ENCODE data around the gene ATPAF1.
A peak's percentile ranks its signal among the peaks of the same experiment; 100 is the strongest.
"Not testable (repeated sequence)": the region's sequence is repeated elsewhere in the genome, so short reads cannot be mapped to it uniquely, and the experiment has no call there.

ATPAF1 gene, protein sequence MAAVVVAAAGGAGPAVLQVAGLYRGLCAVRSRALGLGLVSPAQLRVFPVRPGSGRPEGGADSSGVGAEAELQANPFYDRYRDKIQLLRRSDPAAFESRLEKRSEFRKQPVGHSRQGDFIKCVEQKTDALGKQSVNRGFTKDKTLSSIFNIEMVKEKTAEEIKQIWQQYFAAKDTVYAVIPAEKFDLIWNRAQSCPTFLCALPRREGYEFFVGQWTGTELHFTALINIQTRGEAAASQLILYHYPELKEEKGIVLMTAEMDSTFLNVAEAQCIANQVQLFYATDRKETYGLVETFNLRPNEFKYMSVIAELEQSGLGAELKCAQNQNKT

DNA sequence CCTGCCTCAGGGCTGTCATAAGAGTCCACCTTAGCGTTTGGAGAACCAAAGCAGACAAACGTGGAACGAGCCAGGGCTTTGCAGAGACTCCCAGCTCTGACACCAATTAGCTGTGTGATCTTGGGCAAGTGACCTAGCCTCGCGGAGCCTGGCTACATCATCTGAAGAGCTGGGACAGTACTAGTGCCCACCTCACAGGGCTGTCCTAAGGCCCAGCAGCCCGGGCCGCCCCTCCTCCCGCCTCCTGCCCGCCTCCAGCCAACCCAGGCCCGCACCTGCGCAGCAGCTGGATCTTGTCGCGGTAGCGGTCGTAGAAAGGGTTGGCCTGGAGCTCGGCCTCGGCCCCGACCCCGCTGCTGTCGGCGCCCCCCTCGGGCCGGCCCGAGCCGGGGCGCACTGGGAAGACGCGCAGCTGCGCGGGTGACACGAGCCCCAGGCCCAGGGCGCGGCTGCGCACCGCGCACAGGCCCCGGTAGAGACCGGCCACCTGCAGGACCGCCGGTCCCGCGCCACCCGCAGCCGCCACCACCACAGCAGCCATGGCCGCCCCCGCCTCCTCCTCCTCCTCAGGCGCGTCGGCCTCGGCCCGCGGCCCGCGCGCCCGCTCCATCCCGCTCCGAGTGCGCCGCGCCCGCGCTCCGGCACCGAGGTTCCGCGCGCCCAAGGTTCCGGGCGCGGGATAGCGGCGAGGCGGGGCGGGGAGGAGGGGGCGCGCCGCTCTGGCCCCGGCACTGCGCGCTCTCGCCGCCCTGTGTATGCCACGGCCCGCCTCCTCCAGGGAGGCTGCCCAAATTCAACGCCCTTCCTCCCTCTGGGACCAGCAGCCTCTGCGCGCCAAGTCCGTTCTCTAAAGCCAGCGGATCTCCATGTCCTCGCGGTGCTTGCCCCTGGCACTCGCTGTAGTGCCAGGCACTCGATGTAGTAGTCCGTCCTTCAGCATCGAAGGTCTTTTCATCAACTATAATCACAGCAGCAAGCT lies at the start of gene ATPAF1:
Gene ATPAF1, minus strand, starts transcription at position 583 of the 979 bp plus-strand sequence. Its CDS starts 42 bp downstream, at position 541.
- peak; percentile 59 for DNase-seq (ENCODE audit: low spot score)

DNA sequence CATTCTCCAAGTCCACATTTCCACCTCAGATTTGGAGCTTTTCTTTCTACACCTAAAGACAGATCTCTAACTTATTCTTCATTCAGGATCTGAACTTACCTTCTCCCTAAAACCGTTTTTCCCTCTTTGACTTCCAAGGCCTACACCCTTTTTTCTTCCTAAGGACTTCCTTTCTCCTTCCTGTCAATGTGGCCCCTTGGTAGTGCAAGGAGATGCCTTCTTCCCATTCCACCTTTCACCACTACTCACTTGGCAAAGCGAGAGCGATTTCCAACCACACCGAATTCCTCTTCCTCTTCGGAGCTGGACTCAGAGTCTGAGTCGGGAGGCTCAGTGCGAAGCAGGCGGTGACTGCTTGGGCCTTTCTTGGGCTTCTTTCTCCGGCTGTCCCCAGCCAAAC lies 49.5 kb upstream of the ATPAF1 start:
- DNase-seq (ENCODE audit: low spot score) = no peak

DNA sequence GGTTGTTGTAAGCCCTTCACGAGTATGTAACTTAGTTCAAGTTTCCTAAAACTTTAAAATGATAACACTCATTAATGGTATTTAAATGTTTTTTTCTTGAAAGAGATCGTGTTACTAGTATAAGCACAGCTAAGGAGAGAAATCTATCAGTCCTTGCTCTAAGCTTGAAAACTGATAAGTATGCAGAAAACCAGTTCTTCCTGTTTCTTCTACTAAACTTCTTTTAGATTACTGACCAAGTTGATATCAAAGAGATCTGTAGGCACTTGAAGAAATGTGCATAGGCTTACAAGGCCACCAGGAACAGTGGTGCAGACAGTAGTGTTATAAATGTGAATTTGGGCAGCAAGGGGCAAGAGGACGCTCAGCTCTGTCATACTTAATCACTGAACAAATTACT lies 46.8 kb upstream of the ATPAF1 start:
- DNase-seq (ENCODE audit: low spot score) = no peak

DNA sequence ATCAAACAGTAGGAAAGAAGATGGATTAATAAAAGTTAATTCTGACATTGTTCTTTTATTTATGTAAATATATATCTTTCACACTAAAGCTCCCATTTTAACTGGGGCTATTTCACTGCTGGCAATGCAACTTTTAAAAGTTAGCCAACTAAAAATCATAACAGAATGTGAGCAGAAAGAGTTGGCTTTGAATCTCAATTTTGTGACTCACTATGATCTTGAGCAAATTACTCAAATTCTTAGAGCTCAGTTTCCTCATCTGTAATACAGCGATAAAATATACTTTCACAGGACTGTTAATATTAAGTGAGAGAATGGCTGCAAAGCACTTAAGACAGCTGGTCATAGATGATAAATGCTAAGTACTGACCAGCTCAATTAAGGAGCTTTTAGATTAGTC lies 40.0 kb upstream of the ATPAF1 start:
- no peak for DNase-seq (ENCODE audit: low spot score)

DNA sequence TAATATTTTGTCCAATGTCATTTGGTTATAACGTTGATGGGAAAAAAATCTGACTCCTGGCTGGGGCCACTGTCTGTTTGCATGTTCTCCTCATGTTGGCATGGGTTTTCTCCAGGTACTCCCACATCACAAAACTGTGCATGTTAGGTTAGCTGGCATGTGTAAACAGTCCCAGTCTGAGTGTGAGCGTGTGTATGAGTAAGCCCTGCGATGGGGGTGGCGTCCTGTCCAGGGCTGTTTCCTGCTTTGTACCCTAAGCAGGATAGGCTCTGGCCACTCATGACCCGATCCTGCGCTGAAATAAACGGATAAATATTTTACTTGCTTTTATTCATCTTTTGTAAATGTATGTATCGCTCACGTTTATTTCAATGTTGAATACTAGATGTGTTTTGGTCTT lies 37.2 kb upstream of the ATPAF1 start:
- no peak for DNase-seq (ENCODE audit: low spot score)

DNA sequence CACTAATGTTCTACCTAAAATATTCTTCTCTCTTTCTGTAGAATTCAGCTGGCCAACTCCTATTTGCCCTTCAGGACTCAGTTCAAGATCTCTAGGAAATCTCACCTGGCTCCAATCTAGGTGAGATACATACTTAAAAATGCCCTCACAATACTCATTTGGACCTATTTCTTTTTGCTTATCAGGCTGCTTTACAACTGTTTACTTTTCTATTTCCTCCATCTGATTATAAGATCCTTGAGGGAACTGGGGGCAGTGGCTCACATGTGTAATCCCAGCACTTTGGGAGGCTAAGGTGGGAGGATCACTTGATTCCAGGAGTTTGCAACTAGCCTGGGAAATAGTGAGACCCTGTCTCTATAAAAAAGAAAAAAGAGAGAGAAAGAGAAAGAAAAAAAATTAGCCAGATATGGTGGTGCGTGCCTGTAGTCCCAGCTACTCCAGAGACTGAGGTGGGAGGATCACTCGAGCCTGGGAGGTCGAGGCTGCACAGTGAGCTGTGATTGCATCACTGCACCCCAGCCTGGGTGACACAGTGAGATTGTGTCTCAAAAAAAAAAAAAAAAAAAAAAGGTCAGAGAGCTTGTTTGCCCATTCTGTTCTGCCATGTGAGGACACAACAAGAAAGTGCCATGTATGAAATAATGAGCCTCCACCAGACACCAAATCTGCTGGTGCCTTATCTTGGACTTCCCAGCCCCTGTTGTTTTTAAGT lies 35.9 kb upstream of the ATPAF1 start:
- no peak for DNase-seq (ENCODE audit: low spot score)

DNA sequence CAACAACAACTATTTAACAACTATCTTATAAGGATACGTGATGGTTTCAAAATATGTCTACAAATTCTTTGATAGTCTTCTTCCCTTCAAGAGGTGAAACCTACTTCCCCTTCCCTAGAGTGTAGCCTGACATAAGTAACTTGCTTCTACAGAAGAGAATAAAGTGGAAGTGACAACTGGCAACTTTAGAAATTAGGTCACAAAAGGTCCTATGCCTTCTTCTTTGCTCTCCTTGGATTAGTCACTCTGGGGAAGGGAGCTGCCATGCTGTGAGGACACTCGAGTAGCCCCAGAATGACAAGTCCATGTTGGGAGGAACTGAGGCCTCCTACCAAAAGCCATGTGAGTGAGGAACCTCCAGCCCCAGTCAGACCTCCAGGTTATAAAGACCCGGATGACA lies 31.5 kb upstream of the ATPAF1 start:
- DNase-seq (ENCODE audit: low spot score) = no peak

DNA sequence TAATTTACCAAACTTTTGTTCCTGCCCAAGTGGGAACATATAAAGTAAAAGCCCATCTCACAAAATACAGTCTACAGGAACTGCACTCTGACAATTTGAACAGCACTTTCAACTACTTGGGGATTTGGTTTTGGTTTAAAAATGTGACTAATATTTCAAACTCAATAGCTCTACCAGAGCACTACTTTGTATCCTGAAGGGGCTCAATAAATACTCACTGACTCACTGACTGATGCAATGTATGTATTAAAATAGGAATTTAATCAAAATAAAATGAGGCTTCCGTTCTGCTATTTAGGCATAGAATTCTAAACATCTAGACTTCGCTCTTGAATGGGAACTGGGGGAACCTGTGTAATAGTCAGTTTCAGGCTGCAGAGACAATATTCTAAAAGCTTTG lies 28.9 kb upstream of the ATPAF1 start:
- DNase-seq (ENCODE audit: low spot score) = no peak

DNA sequence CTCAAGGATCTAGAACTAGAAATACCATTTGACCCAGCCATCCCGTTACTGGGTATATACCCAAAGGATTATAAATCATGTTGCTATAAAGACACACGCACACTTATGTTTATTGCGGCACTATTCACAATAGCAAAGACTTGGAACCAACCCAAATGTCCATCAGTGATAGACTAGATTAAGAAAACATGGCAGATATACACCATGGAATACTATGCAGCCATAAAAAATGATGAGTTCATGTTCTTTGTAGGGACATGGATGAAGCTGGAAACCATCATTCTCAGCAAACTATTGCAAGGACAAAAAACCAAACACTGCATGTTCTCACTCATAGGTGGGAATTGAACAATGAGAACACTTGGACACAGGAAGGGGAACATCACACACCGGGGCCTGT lies 26.5 kb upstream of the ATPAF1 start:
- DNase-seq (ENCODE audit: low spot score) = not testable (repeated sequence)

DNA sequence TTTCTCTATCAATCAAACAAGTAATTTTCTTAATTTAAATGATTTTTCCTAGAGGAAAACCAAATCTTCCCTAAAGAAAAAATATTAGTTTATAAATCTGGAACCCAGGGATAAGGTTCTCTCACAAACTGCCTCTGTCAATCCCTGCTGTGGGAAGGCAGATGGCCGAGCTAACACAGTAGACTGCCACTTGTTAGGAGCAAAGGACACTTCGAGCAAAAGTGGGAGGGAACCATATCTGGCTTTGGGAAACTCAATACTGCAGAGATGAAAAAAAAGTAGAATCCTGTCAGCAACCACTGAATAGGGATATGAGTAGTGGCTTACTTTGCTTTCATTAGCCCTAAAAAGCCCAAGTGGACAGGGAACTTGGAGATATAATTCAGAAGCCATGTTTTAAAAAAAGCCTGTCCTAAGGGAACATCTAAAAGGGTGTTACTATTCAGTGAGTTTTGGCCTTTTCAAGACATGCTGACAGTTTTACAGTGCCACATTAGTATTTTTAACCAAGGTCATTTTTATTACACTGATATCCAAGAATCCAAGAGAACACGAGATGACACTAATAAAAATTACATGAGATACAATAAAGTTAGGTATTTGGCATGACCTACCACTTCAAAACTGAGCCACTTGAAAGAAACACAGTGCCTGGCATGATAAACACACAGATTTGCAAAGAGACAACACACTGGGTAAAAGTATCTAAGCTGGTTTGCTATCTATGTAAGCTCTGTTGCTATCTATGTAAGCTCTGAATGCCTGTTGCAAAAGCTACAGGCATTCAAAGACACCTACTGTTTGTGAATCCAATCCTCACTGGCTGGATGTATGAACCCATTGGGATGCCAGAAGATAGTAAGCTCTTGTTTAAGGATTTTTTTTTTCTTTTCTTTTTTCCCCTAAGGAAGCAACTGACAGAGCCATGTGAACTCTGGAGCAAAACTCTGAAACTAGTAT lies 24.9 kb upstream of the ATPAF1 start:
- DNase-seq (ENCODE audit: low spot score) = no peak

DNA sequence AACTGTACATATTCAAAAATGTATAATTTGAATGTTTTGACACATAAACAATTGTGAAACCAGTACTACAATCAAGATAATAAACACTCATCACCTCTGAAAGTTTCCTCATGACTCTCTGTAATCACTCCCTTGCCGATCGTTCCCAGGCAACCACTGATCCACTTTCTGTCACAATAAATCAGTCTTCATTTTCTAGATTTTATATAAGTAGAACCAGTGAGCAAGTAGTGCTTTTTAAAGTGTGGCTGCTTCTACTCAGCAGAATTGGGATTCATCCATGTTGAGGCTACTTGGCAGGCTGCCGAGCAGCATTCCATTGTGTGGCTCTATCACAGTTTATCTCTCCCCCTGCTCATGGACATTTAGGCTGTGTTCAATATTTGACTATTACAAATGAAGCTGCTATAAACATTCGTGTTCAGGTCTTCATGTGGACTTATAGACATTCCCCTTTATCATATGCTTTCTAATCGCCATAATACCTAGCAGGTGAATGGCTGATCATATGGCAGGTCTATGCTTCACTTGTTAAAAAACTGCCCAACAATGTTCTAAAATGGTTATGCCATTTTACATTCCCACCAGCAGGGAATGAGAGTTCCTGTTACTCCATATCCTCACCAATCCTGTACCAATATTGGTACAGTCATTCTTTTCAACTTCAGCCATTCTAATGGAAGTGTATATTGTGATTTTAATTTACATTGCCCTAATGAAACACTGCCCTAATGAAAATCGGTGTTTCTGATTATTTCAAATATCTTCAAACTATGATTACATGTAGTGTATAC lies 24.0 kb upstream of the ATPAF1 start:
- DNase-seq (ENCODE audit: low spot score) = no peak

DNA sequence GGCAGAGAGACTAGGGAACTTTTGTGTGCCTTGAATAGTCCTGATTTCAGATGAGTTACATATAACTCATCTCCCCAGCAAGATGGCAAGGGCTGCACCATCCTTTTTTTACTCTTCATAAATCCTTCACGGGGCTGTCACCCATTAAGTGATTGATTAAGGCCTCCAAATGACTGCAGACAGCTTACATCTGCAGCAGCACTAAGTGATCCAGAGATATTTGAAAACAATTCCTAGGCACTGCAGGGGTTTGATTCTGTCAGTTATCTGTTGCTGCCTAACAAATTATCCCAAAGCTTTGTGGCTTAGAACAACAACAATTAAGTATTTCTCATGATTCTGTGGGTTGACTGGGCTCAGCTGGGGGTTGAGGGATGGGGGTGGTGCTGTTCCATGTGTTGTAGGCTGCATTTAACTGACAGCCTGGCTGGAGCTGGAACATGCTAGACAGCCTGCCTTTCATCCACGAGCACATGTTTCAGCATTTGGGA lies 22.8 kb upstream of the ATPAF1 start:
- DNase-seq (ENCODE audit: low spot score) = no peak

DNA sequence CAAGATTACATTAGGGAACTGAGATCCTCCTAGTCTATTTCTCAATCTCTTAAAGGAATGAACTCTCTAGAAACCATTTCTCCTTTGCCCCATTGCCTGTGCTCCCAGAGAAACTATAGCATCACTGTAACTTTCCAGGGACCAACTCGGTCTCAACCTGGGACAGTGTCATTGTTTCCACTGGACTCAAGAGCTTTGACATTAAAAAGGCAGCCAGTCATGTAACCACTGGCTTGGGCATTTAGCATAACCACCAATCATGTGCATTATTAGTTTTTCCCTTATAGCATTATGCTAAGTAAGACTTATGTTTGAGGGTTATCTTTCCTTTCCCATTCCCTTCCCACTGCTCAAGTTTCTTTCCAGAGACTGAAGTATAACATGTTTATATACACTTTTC lies 21.7 kb upstream of the ATPAF1 start:
- no peak for DNase-seq (ENCODE audit: low spot score)

DNA sequence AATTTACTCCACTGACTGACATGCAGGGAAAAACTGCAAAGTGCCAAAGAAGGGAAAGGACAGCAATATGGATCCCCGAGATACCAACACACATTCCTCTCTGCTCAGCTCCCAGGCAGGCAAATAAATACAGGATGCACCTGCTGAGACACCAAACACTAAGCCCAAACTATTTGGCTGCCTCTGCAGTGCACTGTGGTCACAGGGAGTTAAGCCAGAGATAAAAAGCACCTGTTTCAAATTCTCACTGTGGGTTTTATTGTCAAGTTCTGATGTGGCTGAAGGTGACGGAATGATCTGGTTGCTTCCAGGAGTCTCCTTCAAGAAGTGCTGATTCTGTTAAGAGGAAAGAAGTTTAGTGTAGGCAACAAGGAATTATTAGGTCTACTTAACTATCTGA lies 21.2 kb upstream of the ATPAF1 start:
- no peak for DNase-seq (ENCODE audit: low spot score)

DNA sequence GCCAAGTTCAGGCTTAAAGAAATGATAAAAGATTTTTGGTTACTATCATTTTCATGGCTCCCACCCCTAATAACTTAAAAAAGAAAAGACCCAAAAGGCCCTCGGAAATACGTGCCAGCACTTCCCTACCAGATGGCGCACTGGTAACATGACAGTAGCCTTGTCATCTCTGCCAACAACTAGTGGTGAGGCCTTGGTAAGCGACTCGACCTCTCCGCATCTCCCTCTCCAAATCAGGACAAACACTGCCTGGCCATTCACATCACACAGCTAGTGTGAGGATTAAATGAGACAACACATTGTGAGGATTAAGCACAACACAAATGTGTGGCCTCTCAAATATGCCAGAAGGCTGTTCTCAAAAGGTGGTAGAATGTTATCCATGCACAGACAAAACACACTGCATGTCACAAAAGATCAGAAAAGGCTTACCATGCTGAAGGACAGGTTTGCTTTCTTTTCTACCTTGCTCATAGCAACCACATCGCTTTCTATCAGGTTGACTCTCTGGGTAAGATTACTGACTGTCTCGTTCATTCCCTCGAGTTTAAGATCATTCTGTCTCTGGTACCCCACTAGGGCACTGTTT lies 19.9 kb upstream of the ATPAF1 start:
- no peak for DNase-seq (ENCODE audit: low spot score)

DNA sequence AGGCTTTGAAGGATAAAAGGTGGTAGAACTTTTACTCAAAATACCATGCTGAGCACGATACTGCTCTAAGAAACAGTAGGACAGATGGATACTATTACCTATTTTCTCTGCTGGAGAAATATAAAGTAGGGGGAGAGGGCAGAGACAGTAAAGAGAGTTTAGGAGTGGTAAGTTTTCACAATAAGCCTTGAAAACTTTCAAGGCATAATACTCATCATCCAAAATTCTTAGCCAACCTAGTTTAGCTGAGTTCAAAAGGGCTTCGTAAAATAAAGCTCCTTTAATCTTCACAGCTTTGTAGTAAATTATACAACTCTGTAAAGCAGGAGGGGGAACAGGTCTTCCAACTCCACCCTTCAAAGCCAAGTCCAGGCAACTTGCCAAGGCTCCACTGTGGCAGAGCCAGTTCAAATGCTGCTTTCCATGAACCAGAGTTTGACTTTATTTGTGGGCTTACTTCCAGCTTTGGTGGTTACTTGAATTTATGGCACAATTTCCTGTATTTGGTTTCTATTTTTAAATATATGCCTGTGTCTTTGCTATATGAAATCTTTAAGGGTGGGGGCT lies 19.0 kb upstream of the ATPAF1 start:
- DNase-seq (ENCODE audit: low spot score) = no peak

DNA sequence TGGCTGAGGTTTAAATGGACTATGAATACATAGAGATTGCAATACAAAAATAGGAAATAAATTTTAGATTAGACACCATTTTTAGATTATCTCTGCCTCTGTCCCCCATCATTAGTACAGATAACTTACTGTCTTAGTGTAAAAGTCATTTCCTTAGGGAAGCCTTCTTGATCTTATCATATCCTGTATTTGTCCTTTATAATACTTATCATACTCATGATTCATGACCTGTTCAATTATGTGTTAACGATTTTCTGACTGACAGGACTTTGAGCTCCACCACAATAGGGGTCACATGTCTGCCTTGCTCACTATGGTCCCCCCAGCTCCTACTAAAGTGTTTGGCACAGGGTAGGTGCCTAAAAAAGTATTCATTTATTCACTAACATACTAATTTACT lies 18.1 kb upstream of the ATPAF1 start:
- DNase-seq (ENCODE audit: low spot score) = no peak

DNA sequence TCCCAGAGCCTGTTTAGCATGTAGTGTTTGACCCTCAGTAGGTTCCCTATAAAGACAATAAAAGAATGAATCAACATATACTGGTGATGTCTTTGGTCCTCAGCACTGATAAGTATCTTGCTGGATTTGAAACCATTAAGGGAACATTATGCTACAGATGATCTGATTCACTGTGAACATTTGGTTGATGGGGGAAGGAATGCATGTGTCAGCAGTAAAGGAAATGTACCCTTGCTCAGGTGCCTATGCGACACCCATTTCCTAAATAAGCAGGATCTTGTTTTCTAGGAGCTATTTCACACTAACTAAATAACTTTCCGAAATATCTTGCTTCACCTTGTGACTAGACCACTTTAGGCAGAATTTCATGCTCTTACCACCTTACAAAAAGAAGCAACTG lies 16.5 kb upstream of the ATPAF1 start:
- DNase-seq (ENCODE audit: low spot score) = no peak

DNA sequence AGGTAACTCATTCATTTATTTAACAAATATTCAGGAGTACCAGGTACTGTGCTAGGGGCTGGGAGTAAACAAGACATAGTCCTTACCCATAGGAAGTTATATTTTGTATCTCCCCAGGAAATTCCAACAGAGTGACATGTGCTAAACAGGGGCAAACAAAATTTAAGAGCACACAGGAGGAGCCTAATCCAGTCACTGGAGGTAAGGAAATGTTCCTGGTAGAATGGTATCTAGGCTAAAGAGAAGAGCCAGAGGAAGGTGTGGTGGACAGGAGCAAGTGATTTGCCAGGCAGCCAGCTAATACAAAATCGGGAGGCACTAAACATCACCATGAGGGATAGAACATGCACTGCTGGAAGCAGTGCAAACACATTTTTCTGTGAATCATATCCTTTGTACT lies 13.9 kb upstream of the ATPAF1 start:
- DNase-seq (ENCODE audit: low spot score) = no peak

Measured in HuH-7.5 (cell line).